Panc1 (cell line): ENCODE measurements around the gene DDX31. TPM values are rescaled to one million over a fixed set of nuclear protein-coding genes. Genes with fewer than 3 reads are reported as not detected.

Experiments
- ATAC-seq: fragments of 200-7000 bp; cut with Tn5 transposase; 2 replicates; pipeline ENCODE4 v1.9.1; 2020; ENCODE audit warnings: mild to moderate bottlenecking, moderate library complexity
- BruUV-seq: library from RNA; stranded (reverse); fragments of 400-500 nt; replicated peaks from 2 replicates; lab custom pipeline; 2021; lab: Mats Ljungman, UMichigan
- CTCF ChIA-PET: fragments of 300-600 bp; sonication (Branson Sonifier 250); formaldehyde crosslinking; loops from one replicate; lab custom pipeline; 2022; ENCODE audit warnings: antibody characterized with exemption; lab: Charles Lee
- POLR2A ChIA-PET: fragments of 300-600 bp; sonication (Branson Sonifier 250); formaldehyde crosslinking; loops from one replicate; lab custom pipeline; 2022; ENCODE audit warnings: antibody characterized with exemption; lab: Charles Lee
- DNase-seq: peaks from one replicate; pipeline ENCODE4 v3.0.0-alpha.2; 2010; ENCODE audit warnings: low read depth, low spot score
- H3K27ac ChIP-seq: 2 replicates; pipeline ENCODE4 v1.5.1; 2011; ENCODE audit warnings: mild to moderate bottlenecking, low read length, inconsistent platforms
- H3K27me3 ChIP-seq: fragments of 200-500 bp; sonication (Bioruptor generic); 2 replicates; pipeline ENCODE4 v1.6.0; 2014; ENCODE audit warnings: low read length, inconsistent platforms; ENCODE audit not compliant: control insufficient read depth, insufficient read depth
- H3K36me3 ChIP-seq: fragments of 200-500 bp; sonication (Bioruptor generic); 2 replicates; pipeline ENCODE4 v1.5.1; 2014; ENCODE audit warnings: inconsistent platforms, mild to moderate bottlenecking, low read length, moderate library complexity; ENCODE audit not compliant: control insufficient read depth, insufficient read depth
- H3K4me1 ChIP-seq: 2 replicates; pipeline ENCODE4 v1.5.1; 2011; ENCODE audit warnings: inconsistent platforms, mild to moderate bottlenecking, low read length, moderate library complexity; ENCODE audit not compliant: control insufficient read depth, insufficient read depth
- H3K4me3 ChIP-seq, 2 experiments: 2 replicates each; pipeline ENCODE4 v1.5.1; 2011 to 2012; ENCODE audit warnings: low read depth in 2 of 2, low read length in 2 of 2, mild to moderate bottlenecking in 2 of 2, inconsistent platforms in 1 of 2, moderate library complexity in 1 of 2
- H3K9me3 ChIP-seq: fragments of 200-500 bp; sonication (Bioruptor generic); 2 replicates; pipeline ENCODE4 v1.5.1; 2014; ENCODE audit warnings: low read depth, mild to moderate bottlenecking, inconsistent platforms, low read length, moderate library complexity; ENCODE audit not compliant: control insufficient read depth, insufficient read depth
- POLR2AphosphoS5 ChIP-seq: IDR thresholded peaks from 2 replicates; pipeline ENCODE4 v1.6.1; 2012; ENCODE audit warnings: mild to moderate bottlenecking, low read depth, low read length, moderate library complexity
- SIN3A ChIP-seq: IDR thresholded peaks from 2 replicates; pipeline ENCODE4 v1.6.1; 2012; ENCODE audit warnings: low read depth, mild to moderate bottlenecking, low read length, moderate library complexity, borderline replicate concordance; ENCODE audit not compliant: insufficient read depth
- TCF7L2 ChIP-seq: IDR thresholded peaks from 2 replicates; pipeline ENCODE4 v1.6.1; 2011; ENCODE audit warnings: mild to moderate bottlenecking, low read depth, low read length, inconsistent platforms
- in situ Hi-C: cut with HindIII; loops from 2 replicates; pipeline ENCODE4 v1.10.0; 2016; ENCODE audit warnings: low sequenced_read_pairs, low pct_unique_long_range_greater_than_20kb
- intact Hi-C: fragments of 100-400 bp; cut with micrococcal nuclease; formaldehyde crosslinking; loops from one replicate; pipeline ENCODE4 v1.10.0; 2022; ENCODE audit not compliant: unreplicated experiment
- total RNA-seq: library from RNA; stranded (reverse); gene quantifications from one replicate; pipeline ENCODE4 v1.2.1, GENCODE V29; 2021; ENCODE audit not compliant: unreplicated experiment
- TF ChIP-seq, protein P1 (sequence below): fragments of 450-650 bp; IDR thresholded peaks from 2 replicates; pipeline ENCODE4 v1.5.1; 2017; ENCODE audit warnings: mild to moderate bottlenecking
- TF ChIP-seq, protein P2 (sequence below), 2 experiments: IDR thresholded peaks; 2 replicates each; pipeline ENCODE4 v1.6.1; 2011 to 2012; ENCODE audit warnings: low read depth in 2 of 2, control low read depth in 1 of 2, low read length in 1 of 2, mild to moderate bottlenecking in 1 of 2, moderate library complexity in 1 of 2; ENCODE audit not compliant: insufficient read depth in 1 of 2

Gene DDX31
- total RNA-seq, 1 experiment from 2014 or later, result 17.5 TPM

DNA sequence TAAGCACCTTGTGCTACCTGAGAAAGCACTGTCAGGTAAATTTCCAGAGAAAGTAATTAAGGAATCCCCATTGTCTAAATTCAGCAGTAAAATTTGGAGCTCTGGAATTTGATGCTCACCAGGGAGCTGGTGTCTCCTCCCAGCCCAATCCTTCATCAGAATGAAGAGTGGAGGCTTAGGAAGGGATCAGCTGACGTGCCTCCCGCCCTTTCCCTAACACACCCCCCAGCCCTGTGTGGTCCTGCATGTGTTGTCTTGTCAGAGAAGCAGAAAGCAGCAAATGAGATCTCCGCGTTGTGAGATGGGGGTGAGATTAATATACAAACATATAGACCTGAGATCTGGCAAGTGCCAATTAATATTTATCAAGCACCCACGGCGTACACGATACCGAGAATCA lies 114.3 kb downstream of the DDX31 start:
- Histone ChIP-seq H3K4me3 (no peak overlapping the region), H3K9me3 (no peaks in the 10 kb centered on the region), H3K27me3 (no peaks in the 10 kb centered on the region), H3K4me1 (no peaks in the 10 kb centered on the region), H3K36me3 (no peaks in the 10 kb centered on the region), H3K27ac (no peak overlapping the region)
- ChIA-PET POLR2A (no interaction called here), CTCF (no interaction called here)
- no peak for ATAC-seq
- in situ Hi-C loops, result no loop called here
- BruUV-seq, result no TSS peak
- TF ChIP-seq, protein P1, sequence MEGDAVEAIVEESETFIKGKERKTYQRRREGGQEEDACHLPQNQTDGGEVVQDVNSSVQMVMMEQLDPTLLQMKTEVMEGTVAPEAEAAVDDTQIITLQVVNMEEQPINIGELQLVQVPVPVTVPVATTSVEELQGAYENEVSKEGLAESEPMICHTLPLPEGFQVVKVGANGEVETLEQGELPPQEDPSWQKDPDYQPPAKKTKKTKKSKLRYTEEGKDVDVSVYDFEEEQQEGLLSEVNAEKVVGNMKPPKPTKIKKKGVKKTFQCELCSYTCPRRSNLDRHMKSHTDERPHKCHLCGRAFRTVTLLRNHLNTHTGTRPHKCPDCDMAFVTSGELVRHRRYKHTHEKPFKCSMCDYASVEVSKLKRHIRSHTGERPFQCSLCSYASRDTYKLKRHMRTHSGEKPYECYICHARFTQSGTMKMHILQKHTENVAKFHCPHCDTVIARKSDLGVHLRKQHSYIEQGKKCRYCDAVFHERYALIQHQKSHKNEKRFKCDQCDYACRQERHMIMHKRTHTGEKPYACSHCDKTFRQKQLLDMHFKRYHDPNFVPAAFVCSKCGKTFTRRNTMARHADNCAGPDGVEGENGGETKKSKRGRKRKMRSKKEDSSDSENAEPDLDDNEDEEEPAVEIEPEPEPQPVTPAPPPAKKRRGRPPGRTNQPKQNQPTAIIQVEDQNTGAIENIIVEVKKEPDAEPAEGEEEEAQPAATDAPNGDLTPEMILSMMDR, result no peak
- no peak for TF ChIP-seq SIN3A
- TF ChIP-seq, protein P2, sequence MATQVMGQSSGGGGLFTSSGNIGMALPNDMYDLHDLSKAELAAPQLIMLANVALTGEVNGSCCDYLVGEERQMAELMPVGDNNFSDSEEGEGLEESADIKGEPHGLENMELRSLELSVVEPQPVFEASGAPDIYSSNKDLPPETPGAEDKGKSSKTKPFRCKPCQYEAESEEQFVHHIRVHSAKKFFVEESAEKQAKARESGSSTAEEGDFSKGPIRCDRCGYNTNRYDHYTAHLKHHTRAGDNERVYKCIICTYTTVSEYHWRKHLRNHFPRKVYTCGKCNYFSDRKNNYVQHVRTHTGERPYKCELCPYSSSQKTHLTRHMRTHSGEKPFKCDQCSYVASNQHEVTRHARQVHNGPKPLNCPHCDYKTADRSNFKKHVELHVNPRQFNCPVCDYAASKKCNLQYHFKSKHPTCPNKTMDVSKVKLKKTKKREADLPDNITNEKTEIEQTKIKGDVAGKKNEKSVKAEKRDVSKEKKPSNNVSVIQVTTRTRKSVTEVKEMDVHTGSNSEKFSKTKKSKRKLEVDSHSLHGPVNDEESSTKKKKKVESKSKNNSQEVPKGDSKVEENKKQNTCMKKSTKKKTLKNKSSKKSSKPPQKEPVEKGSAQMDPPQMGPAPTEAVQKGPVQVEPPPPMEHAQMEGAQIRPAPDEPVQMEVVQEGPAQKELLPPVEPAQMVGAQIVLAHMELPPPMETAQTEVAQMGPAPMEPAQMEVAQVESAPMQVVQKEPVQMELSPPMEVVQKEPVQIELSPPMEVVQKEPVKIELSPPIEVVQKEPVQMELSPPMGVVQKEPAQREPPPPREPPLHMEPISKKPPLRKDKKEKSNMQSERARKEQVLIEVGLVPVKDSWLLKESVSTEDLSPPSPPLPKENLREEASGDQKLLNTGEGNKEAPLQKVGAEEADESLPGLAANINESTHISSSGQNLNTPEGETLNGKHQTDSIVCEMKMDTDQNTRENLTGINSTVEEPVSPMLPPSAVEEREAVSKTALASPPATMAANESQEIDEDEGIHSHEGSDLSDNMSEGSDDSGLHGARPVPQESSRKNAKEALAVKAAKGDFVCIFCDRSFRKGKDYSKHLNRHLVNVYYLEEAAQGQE (IDR thresholded peaks at IDR 0.05; ENCODE audit: insufficient read depth in 1 of 2, low read depth in 2 of 2, low read length in 1 of 2), result no peak
- no peak for TF ChIP-seq TCF7L2
- no peak for TF ChIP-seq POLR2AphosphoS5
- no peak for DNase-seq
- intact Hi-C loops, result no loop called here

DNA sequence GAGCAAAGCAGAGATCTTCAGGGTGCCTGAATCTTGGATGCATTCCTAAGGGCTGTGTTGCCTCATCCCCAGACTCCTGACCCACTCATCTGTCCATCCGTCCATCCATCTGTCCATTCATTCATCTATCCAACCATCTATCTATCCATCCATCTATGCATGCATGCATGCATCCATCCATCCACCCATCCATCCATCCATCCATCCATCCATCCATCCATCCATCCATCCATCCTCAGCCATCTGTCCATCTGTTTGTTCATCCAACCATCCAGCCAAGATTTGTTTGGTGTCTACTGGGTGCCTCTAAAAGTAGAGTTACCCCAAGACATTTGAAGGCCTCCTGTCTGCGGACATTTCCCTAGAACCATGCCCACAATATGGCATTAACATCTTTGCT lies 115.0 kb downstream of the DDX31 start:
- Histone ChIP-seq H3K36me3 (no peaks in the 10 kb centered on the region), H3K9me3 (no peaks in the 10 kb centered on the region), H3K27me3 (no peaks in the 10 kb centered on the region), H3K27ac (no peak overlapping the region), H3K4me1 (no peaks in the 10 kb centered on the region), H3K4me3 (no peak overlapping the region)
- TF ChIP-seq, protein P2 (IDR thresholded peaks at IDR 0.05; ENCODE audit: insufficient read depth in 1 of 2, low read depth in 2 of 2, low read length in 1 of 2), result no peak
- TF ChIP-seq TCF7L2 (no peak), SIN3A (no peak), POLR2AphosphoS5 (no peak)
- TF ChIP-seq, protein P1, result no peak
- ATAC-seq (no peak), DNase-seq (no peak)
- in situ Hi-C loops (no loop called here), intact Hi-C loops (no loop called here)
- no TSS peak for BruUV-seq
- POLR2A ChIA-PET, result no interaction called here
- CTCF ChIA-PET, result no interaction called here
